ENCODE results near the gene CCDC184. TPM values are rescaled to one million over a fixed set of nuclear protein-coding genes. Genes with fewer than 3 reads are reported as not detected.
A peak's percentile ranks its signal among the peaks of the same experiment; 100 is the strongest.

The CCDC184 gene
- total RNA-seq, 2 experiments from 2014 or later: 0.25 to 0.37 TPM

DNA sequence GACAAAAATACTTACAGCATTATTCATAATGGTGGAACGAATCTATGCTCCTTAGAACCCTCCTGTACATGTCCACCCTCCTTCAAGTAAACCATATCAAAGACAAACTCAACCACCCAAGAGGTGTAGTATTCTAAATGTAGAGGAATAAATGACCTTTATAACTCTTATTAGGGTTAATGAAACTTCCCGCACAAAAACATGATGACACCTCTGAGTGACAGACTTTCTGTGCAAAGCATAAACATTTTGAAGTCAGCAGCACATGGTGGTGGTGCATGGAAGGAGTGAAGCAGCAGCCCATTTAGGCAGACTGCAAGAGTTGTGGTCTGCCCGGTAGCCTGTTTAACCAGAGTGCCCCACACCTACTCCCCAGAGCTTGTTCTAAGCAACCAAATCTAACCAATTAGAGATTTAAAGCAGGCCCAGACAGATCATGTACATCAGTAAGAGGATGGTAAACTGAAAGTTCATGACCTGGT lies 25.5 kb upstream of the CCDC184 start:
- Mint-ChIP-seq H3K36me3 (ENCODE audit: low read depth) (peaks cover 5% of the 10 kb centered on the region), H3K27me3 (no peaks in the 10 kb centered on the region), H3K4me1 (peaks cover 35% of the 10 kb centered on the region), H3K4me3 (peak overlapping the region; percentile 88), H3K27ac (peak overlapping the region; percentile 94), H3K9me3 (ENCODE audit: low read depth) (no peaks in the 10 kb centered on the region)
- ChIA-PET POLR2A (interaction anchor here (1.6 to 1.8 kb wide), 3 partner anchors 40 to 273 kb away, joined by 8 to 9 read pairs (median 8); partner anchors contain the start of gene SENP1), CTCF (interaction anchor here (0.7 to 2.6 kb wide), 12 partner anchors 8 to 195 kb away, joined by 3 to 12 read pairs (median 4); partner anchors contain the start of genes CCDC184, PFKM, SENP1 and TMEM106C)
- ATAC-seq (peak; percentile 20), DNase-seq (peak; percentile 48)
- intact Hi-C loops (cut with DNase I, micrococcal nuclease): loop anchor here (1.0 to 5.0 kb wide), 14 partner anchors 25 to 799 kb away; partner anchors contain the start of genes CCDC184 (in 2 of the 2), SENP1 (in 2 of the 2), TMEM106C (in 2 of the 2) and VDR (in 2 of the 2)

DNA sequence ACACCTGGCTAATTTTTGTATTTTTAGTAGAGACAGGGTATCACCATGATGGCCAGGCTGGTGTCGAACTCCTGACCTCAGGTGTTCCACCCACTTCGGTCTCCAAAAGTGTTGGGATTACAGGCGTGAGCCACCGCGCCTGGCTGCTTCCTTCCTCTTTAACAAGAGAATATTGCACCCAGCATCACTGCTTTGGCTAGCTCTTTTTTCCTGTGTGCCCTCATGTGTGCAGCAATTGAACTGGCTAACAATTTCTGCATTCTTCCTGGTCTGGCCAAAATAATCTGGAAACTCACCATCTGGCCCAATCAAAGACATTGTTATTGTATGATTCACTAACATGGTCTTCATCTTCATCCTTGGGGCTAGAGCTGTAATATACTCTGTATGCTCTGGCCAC lies 23.4 kb upstream of the CCDC184 start:
- CTCF ChIA-PET: interaction anchor here (1.0 to 1.1 kb wide), 3 partner anchors 10 to 255 kb away, joined by 3 to 4 read pairs (median 3); partner anchors contain the start of genes CCDC184 and VDR
- H3K36me3 Mint-ChIP-seq (ENCODE audit: low read depth): no peaks in the 10 kb centered on the region
- no peak overlapping the region for H3K27ac Mint-ChIP-seq
- DNase-seq: no peak
- POLR2A ChIA-PET: no interaction called here
- H3K9me3 Mint-ChIP-seq (ENCODE audit: low read depth): no peaks in the 10 kb centered on the region
- no peak for ATAC-seq
- H3K27me3 Mint-ChIP-seq: no peaks in the 10 kb centered on the region
- peaks cover 27% of the 10 kb centered on the region for H3K4me1 Mint-ChIP-seq
- no peak overlapping the region for H3K4me3 Mint-ChIP-seq
- intact Hi-C loops (cut with DNase I, micrococcal nuclease): no loop called here

DNA sequence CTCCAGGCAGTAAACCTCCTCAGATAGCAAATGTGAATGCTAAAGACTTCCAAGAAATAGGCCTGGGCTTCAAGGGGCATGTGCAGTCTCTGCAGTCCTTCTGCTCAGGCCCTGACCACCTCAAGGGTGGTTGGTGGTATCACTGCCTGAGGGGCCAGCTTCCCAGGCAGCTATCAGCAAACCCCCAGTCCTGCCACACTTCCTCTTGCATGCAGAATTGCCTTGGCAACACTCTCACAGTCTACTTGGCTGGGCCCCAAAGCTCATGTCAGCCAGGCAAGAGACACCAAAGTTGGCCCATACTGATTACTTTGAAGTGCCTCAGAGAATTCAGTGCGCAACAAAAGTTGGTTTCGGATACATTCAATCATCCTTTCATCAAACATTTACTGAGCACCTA lies 22.6 kb upstream of the CCDC184 start:
- no peaks in the 10 kb centered on the region for H3K27me3 Mint-ChIP-seq
- intact Hi-C loops (cut with DNase I, micrococcal nuclease): no loop called here
- peaks cover 27% of the 10 kb centered on the region for H3K4me1 Mint-ChIP-seq
- no peak for ATAC-seq
- no peak overlapping the region for H3K4me3 Mint-ChIP-seq
- POLR2A ChIA-PET: no interaction called here
- DNase-seq: no peak
- no peaks in the 10 kb centered on the region for H3K36me3 Mint-ChIP-seq (ENCODE audit: low read depth)
- no peak overlapping the region for H3K27ac Mint-ChIP-seq
- CTCF ChIA-PET: interaction anchor here (1.0 to 1.1 kb wide), 2 partner anchors 22 to 256 kb away, joined by 3 to 4 read pairs; partner anchors contain the start of genes CCDC184 and VDR
- H3K9me3 Mint-ChIP-seq (ENCODE audit: low read depth): no peaks in the 10 kb centered on the region

DNA sequence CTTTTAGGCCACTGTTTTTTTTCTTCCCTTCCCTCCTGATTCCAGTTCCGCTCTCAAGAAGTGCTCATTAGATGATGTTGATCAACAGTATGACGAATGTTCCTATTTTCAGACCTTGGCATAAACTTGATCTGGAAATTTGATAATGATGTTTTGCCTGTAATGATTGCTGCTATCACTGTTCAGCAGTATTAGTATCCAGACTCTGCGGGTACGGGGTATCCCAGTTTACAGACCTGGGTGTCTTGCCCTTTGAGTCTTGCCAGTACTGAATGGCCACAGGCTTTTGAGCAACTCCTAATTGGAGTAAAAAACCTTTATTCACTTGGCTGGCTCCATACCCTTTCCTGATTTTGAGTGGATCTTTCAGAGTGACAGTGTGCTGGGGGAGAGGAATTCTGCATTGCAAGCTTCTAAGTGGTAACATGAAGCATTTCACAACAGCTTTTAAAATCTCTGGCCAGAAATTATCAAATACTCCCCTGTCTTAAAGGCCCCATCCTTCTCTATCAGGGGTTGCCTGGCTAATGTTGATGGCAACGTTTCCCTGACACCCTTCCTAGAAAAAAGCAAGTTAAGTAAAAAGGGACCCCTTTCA lies 20.2 kb upstream of the CCDC184 start:
- H3K36me3 Mint-ChIP-seq (ENCODE audit: low read depth): no peaks in the 10 kb centered on the region
- POLR2A ChIA-PET: no interaction called here
- H3K9me3 Mint-ChIP-seq (ENCODE audit: low read depth): no peaks in the 10 kb centered on the region
- ATAC-seq (no peak), DNase-seq (no peak)
- intact Hi-C loops (cut with DNase I, micrococcal nuclease): no loop called here
- CTCF ChIA-PET: interaction anchor here (0.6 to 3.6 kb wide), 15 partner anchors 12 to 419 kb away, joined by 3 to 23 read pairs (median 3); no protein-coding TSS in a partner anchor
- H3K4me3 Mint-ChIP-seq: no peak overlapping the region
- peaks cover 14% of the 10 kb centered on the region for H3K4me1 Mint-ChIP-seq
- H3K27me3 Mint-ChIP-seq: no peaks in the 10 kb centered on the region
- H3K27ac Mint-ChIP-seq: no peak overlapping the region

DNA sequence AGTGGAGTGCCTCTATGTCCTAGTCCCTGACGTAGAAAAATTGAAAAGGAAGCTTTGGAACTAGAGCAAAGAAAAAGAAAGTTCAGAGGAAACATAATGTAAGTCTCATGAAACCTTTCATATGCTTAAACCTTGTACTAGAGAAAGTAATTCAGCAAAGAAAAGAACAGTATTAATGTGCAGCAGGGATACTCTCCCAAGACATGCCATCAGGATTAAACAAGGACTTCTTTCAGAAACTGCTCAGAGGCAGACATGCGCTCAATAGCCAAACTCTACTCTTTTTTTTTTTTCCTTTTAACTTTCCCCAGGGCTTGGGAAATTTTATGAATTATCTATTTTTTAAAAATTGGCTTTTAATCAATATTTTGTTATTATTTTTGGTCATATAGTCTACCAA lies 19.0 kb upstream of the CCDC184 start:
- no peaks in the 10 kb centered on the region for H3K27me3 Mint-ChIP-seq
- H3K36me3 Mint-ChIP-seq (ENCODE audit: low read depth): no peaks in the 10 kb centered on the region

DNA sequence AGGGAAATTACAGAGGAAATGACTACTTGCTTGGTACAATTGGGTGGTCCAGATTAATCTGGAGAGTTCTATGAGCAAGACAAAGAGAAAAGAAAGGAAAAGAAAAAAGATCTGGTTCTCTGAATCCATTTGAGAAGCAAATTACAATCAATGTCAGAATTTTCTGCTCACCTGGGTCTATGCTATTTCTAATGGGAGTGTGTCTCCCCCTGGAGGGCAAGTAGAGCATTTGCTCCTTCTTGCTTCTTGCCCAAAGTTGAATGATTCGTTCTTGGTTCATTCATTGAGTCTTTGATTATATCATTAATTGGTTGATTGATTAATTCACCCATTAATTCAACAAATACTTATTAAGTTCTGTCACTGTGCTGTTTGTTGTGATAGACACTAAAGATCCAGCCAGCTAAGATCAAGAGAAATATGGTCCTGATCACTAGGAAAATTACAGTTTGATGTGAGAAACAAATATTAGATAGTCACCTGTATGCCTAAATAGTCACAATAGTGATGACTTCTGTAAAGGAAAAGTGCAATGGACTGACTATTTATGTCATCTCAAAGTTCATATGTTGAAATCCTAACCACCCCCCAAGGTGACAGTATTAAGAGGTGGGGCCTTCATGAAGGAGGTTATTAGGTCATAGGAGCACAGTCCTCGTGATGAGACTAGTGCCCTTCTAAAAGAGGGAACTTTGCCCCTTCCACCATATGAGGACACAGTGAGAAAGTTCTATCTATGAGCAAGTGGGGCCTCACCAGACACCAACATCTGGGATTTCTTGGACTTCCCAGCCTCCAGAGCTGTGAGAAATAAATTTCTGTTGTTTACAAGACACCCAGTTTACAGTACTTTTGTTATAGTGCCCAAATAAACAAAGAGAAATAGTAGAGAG lies 18.1 kb upstream of the CCDC184 start:
- POLR2A ChIA-PET: no interaction called here
- Mint-ChIP-seq H3K9me3 (ENCODE audit: low read depth) (no peaks in the 10 kb centered on the region), H3K27me3 (no peaks in the 10 kb centered on the region), H3K4me1 (peaks cover 7% of the 10 kb centered on the region), H3K4me3 (no peak overlapping the region), H3K36me3 (ENCODE audit: low read depth) (no peaks in the 10 kb centered on the region), H3K27ac (no peak overlapping the region)
- peak; percentile 62 for DNase-seq
- CTCF ChIA-PET: interaction anchor here (0.6 to 3.6 kb wide), 34 partner anchors 8 to 485 kb away, joined by 3 to 23 read pairs (median 4); partner anchors contain the start of genes ASB8, CCDC184 and SENP1
- peak; percentile 84 for ATAC-seq
- intact Hi-C loops (cut with DNase I, micrococcal nuclease): loop anchor here in 1 of 2 experiments (1.0 to 2.0 kb wide), 4 partner anchors 81 to 450 kb away; partner anchors contain the start of genes TMEM106C and VDR

More for the DNA sequence above, 19.0 kb upstream of the CCDC184 start:
- Mint-ChIP-seq H3K4me3 (no peak overlapping the region), H3K9me3 (ENCODE audit: low read depth) (no peaks in the 10 kb centered on the region), H3K4me1 (peaks cover 9% of the 10 kb centered on the region), H3K27ac (no peak overlapping the region)
- CTCF ChIA-PET: interaction anchor here (0.6 to 3.6 kb wide), 28 partner anchors 9 to 539 kb away, joined by 3 to 23 read pairs (median 4); partner anchors contain the start of genes CCDC184 and SENP1
- POLR2A ChIA-PET: no interaction called here
- intact Hi-C loops (cut with DNase I, micrococcal nuclease): loop anchor here in 1 of 2 experiments (2.0 kb wide), 1 partner anchor 260 kb away; the partner anchor contains the start of gene VDR
- no peak for ATAC-seq
- DNase-seq: no peak

DNA sequence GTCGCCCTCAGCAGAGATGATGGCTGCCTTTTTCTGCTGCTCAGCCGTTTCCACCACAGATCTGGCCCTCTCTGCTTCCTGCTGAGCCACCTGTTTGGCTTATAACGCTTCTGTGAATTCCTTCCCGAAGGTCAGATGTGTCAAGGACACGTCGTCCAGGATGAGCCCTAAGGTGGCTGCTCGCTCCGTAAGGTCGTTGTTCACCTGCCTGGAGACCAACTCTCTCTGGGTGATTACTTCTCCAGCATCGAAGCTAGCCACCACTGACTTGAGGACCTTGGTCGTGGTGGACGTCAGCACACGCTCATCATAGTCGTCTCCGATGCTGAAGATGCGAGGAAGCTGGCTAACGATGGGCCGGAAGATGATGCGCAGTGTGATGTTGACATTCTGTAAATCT lies 14.4 kb upstream of the CCDC184 start:
- POLR2A ChIA-PET: no interaction called here
- Mint-ChIP-seq H3K9me3 (ENCODE audit: low read depth) (no peaks in the 10 kb centered on the region), H3K27me3 (no peaks in the 10 kb centered on the region), H3K4me1 (no peaks in the 10 kb centered on the region), H3K27ac (no peak overlapping the region), H3K36me3 (ENCODE audit: low read depth) (no peaks in the 10 kb centered on the region), H3K4me3 (no peak overlapping the region)
- ATAC-seq (no peak), DNase-seq (no peak)
- CTCF ChIA-PET: no interaction called here
- intact Hi-C loops (cut with DNase I, micrococcal nuclease): no loop called here

DNA sequence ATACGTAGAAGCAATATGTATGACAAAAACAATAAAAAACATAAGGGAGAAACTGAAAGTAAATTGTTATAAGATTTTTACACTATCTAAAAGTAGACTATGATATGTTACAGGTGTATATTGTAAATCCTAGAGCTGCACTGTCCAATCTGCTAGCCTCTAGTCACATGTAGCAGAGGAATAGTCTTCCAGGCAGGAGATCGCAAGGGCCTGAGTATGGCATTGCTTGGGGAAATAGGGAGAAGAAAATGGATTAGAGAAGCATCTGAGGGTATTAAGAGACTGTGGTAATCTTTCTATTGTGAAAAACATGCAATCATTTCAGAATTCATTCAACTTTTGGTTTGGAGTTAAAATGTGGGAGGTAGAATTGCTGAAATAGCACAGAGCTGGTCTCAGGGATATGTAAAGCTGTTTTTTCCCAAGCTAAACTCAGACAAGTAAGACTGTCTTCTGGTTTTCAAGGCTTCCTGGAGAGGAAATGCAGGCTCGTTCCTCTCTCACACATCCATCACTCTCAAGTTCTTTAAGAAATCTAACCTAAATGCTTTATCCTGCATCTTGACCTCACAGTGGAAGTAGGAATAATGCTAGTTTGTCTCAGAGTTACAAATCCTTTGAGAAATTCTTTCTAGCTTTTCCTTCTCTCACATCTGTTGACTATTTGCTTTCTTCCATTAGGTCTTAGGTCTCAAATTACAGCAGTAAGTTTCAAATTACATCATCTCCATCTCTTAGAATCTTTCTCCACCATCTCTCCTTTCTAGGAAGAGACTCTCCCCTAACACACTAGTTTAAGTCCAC lies 7.6 kb upstream of the CCDC184 start:
- no peak overlapping the region for H3K27ac Mint-ChIP-seq

DNA sequence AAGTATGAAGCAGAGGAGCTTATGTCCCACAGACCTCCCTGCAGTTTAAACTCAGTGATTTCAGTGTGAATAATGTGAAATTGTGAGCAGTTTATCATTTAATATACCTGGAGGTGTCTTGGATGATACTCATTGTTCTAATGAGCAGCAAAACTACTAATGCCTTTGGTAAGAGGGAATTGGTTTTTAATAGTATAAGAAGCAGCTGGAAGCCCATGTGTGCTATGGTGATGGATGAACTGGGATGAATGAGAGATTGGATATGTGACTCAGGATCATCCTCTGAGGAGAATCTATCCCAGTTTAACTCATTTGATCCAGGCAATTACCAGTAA lies 7.1 kb upstream of the CCDC184 start:
- no peak for ATAC-seq
- Mint-ChIP-seq H3K27ac (no peak overlapping the region), H3K36me3 (ENCODE audit: low read depth) (no peaks in the 10 kb centered on the region), H3K4me1 (peaks cover 8% of the 10 kb centered on the region), H3K4me3 (no peak overlapping the region), H3K9me3 (ENCODE audit: low read depth) (no peaks in the 10 kb centered on the region), H3K27me3 (peaks cover 10% of the 10 kb centered on the region)
- no peak for DNase-seq
- CTCF ChIA-PET: interaction anchor here (0.7 to 4.4 kb wide), 4 partner anchors 11 to 15 kb away, joined by 3 to 23 read pairs (median 4); no protein-coding TSS in a partner anchor
- intact Hi-C loops (cut with DNase I, micrococcal nuclease): no loop called here
- POLR2A ChIA-PET: interaction anchor here (0.6 kb wide), 2 partner anchors 110 to 314 kb away, joined by 3 read pairs; no protein-coding TSS in a partner anchor

More for the DNA sequence above, 7.6 kb upstream of the CCDC184 start:
- H3K27me3 Mint-ChIP-seq: peaks cover 6% of the 10 kb centered on the region
- ChIA-PET POLR2A (interaction anchor here (0.6 kb wide), 2 partner anchors 110 to 313 kb away, joined by 3 read pairs; no protein-coding TSS in a partner anchor), CTCF (interaction anchor here (0.6 to 4.4 kb wide), 5 partner anchors 11 to 782 kb away, joined by 3 to 23 read pairs (median 3); partner anchors contain the start of gene ARF3)
- intact Hi-C loops (cut with DNase I, micrococcal nuclease): no loop called here
- no peak for DNase-seq
- peaks cover 8% of the 10 kb centered on the region for H3K4me1 Mint-ChIP-seq
- H3K9me3 Mint-ChIP-seq (ENCODE audit: low read depth): no peaks in the 10 kb centered on the region
- H3K36me3 Mint-ChIP-seq (ENCODE audit: low read depth): no peaks in the 10 kb centered on the region
- no peak overlapping the region for H3K4me3 Mint-ChIP-seq
- ATAC-seq: no peak

DNA sequence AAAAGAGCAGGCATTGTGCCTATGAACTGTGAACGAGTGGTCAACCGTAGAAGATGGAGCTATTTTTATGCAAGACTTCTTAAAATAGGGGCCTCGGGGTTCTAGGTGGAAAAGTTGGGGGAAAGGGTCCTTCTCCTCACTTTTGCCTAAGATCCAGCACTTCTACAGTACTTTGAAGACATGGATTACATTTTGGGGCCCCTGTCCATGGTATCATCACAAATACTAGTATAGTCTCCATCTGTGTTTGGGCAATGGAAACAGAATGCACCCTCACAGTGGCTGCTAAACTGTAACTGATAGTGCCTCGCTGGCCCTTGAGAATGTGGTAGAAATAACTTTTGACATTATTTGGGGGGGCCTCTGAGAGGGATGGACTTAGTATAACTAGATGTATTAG lies 5.5 kb upstream of the CCDC184 start:
- intact Hi-C loops (cut with DNase I, micrococcal nuclease): no loop called here
- POLR2A ChIA-PET: interaction anchor here (0.7 kb wide), 1 partner anchor 291 kb away, joined by 3 read pairs; no protein-coding TSS in a partner anchor
- H3K4me1 Mint-ChIP-seq: peaks cover 21% of the 10 kb centered on the region

More for the DNA sequence above, 5.5 kb upstream of the CCDC184 start:
- no peaks in the 10 kb centered on the region for H3K36me3 Mint-ChIP-seq (ENCODE audit: low read depth)
- H3K9me3 Mint-ChIP-seq (ENCODE audit: low read depth): no peaks in the 10 kb centered on the region
- no peak for ATAC-seq
- no peak for DNase-seq
- H3K4me3 Mint-ChIP-seq: no peak overlapping the region
- H3K27me3 Mint-ChIP-seq: peaks cover 14% of the 10 kb centered on the region
- no peak overlapping the region for H3K27ac Mint-ChIP-seq
- CTCF ChIA-PET: interaction anchor here (1.1 to 1.9 kb wide), 3 partner anchors 11 to 436 kb away, joined by 3 to 7 read pairs (median 5); no protein-coding TSS in a partner anchor
